NCI-H1105 (cell line): ENCODE data around the gene CDV3.
"Not testable (repeated sequence)": the region's sequence is repeated elsewhere in the genome, so short reads cannot be mapped to it uniquely, and the experiment has no call there.

Experiments used
- DNase-seq: peaks from one replicate; lab custom pipeline; 2025; lab: John Stamatoyannopoulos, UW

The CDV3 gene

GRCh38 chr3:133573629-133574194 is at the start of gene CDV3:
Gene CDV3 (plus strand): TSS chr3:133573686. CDS start chr3:133574045, 359 bp downstream.
- no peak for DNase-seq

- not testable (repeated sequence) for DNase-seq
Observed at GRCh38 chr3:133523758-133524157, 49.7 kb upstream of the CDV3 start.

GRCh38 chr3:133525435-133525834 is 48.1 kb upstream of the CDV3 start:
- DNase-seq, result no peak

GRCh38 chr3:133527081-133527715 is 46.3 kb upstream of the CDV3 start:
- DNase-seq, result no peak

- no peak for DNase-seq
Observed at GRCh38 chr3:133529809-133530208, 43.7 kb upstream of the CDV3 start.

- DNase-seq, result no peak
Observed at GRCh38 chr3:133531981-133532380, 41.5 kb upstream of the CDV3 start.

- no peak for DNase-seq
Observed at GRCh38 chr3:133532951-133533350, 40.5 kb upstream of the CDV3 start.

- no peak for DNase-seq
Observed at GRCh38 chr3:133535971-133536881, 37.3 kb upstream of the CDV3 start.

- DNase-seq, result not testable (repeated sequence)
Observed at GRCh38 chr3:133537131-133537530, 36.4 kb upstream of the CDV3 start.

- no peak for DNase-seq
Observed at GRCh38 chr3:133538154-133538553, 35.3 kb upstream of the CDV3 start.

GRCh38 chr3:133540896-133541674 is 32.4 kb upstream of the CDV3 start:
- DNase-seq, result no peak

GRCh38 chr3:133542871-133543270 is 30.6 kb upstream of the CDV3 start:
- no peak for DNase-seq

GRCh38 chr3:133544983-133545382 is 28.5 kb upstream of the CDV3 start:
- DNase-seq, result not testable (repeated sequence)

- DNase-seq, result no peak
Observed at GRCh38 chr3:133547432-133548041, 25.9 kb upstream of the CDV3 start.

GRCh38 chr3:133548090-133548489 is 25.4 kb upstream of the CDV3 start:
- no peak for DNase-seq

GRCh38 chr3:133549565-133549964 is 23.9 kb upstream of the CDV3 start:
- no peak for DNase-seq

- not testable (repeated sequence) for DNase-seq
Observed at GRCh38 chr3:133551589-133551988, 21.9 kb upstream of the CDV3 start.

- DNase-seq, result no peak
Observed at GRCh38 chr3:133561679-133562078, 11.8 kb upstream of the CDV3 start.

- DNase-seq, result no peak
Observed at GRCh38 chr3:133562376-133562775, 11.1 kb upstream of the CDV3 start.

GRCh38 chr3:133563186-133563591 is 10.3 kb upstream of the CDV3 start:
- no peak for DNase-seq

- no peak for DNase-seq
Observed at GRCh38 chr3:133563816-133564215, 9.7 kb upstream of the CDV3 start.
